Peyer's patch (tissue), 4 donors: ENCODE measurements around the gene MTFMT.

Source experiments
- POLR2A ChIP-seq, 2 donors: fragments of 450-650 bp; IDR thresholded peaks; one replicate each; pipeline ENCODE4 v1.5.1; 2017; ENCODE audit warnings: antibody characterized with exemption in 2 of 2, mild to moderate bottlenecking in 2 of 2, moderate library complexity in 2 of 2
- TF ChIP-seq, protein P1 (sequence below), 6 experiments: fragments of 450-650 bp in 4 of 6; fragments of 200-600 bp in 2 of 6; sonication (generic) in 1 of 6; IDR thresholded peaks; one replicate each; pipeline ENCODE4 v1.5.1; 2017 to 2019; ENCODE audit warnings: antibody characterized with exemption in 6 of 6, mild to moderate bottlenecking in 3 of 6, moderate library complexity in 1 of 6

DNA sequence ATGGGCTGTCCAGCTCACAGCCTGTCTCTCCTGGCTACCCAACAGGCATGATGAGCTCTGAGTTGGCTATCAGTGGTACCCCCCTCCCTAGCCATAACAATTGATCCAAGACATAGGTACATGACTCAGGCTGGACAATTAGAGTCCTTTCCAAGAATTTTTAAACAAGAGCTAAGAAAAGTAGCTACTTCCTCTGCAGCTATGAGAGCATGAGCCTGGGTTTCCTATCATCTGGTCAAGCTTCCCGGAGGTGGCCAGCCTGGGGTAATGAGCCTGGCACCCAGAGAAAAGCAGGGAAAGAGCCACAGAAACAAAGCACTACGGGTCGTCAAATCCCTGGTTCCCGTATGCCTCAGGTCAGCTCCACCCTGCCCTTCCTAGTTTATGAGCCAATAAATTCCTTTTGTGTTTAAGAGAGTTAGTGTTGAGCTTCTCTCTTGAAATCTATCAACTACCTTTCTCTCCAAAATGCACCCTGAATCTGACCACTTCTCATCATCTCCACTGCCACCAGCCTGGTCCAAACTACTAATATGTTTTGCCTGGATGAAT, 13.4 kb upstream of the MTFMT start:
- TF ChIP-seq, protein P1, sequence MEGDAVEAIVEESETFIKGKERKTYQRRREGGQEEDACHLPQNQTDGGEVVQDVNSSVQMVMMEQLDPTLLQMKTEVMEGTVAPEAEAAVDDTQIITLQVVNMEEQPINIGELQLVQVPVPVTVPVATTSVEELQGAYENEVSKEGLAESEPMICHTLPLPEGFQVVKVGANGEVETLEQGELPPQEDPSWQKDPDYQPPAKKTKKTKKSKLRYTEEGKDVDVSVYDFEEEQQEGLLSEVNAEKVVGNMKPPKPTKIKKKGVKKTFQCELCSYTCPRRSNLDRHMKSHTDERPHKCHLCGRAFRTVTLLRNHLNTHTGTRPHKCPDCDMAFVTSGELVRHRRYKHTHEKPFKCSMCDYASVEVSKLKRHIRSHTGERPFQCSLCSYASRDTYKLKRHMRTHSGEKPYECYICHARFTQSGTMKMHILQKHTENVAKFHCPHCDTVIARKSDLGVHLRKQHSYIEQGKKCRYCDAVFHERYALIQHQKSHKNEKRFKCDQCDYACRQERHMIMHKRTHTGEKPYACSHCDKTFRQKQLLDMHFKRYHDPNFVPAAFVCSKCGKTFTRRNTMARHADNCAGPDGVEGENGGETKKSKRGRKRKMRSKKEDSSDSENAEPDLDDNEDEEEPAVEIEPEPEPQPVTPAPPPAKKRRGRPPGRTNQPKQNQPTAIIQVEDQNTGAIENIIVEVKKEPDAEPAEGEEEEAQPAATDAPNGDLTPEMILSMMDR (IDR thresholded peaks at IDR 0.05) = no peak
- TF ChIP-seq POLR2A (IDR thresholded peaks at IDR 0.05) = no peak
